ENCODE measurements around the gene PRTN3.
A peak's percentile ranks its signal among the peaks of the same experiment; 100 is the strongest.

Gene PRTN3

DNA sequence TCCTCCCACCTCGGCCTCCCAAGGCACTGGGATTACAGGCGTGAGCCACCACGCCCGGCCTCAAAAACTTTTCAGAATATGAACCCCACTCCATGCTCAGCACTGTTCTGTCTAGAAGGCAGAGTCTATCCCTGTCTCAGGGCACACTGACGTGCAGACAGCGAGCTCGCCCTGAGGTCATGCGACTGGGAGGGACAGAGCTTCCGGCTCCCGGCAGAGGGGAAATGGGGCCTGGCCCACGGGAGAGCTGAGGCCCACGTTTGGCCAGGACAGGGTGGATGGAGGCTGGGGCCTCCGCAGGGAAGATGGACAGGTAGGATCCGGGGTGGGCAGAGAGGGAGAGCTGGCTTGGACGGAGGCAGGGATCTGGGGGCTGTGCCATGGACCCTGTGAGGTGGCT lies 15.9 kb upstream of the PRTN3 start:
- Histone ChIP-seq H3K27ac (ENCODE audit: poor library complexity, severe bottlenecking) (no peak overlapping the region), H3K4me1 (ENCODE audit: insufficient read depth, poor library complexity, severe bottlenecking) (no peaks in the 10 kb centered on the region), H3K36me3 (ENCODE audit: low read depth) (no peaks in the 10 kb centered on the region), H3K9me3 (ENCODE audit: severe bottlenecking) (no peaks in the 10 kb centered on the region), H3K4me3 (ENCODE audit: severe bottlenecking) (no peak overlapping the region), H3K27me3 (ENCODE audit: insufficient read depth, poor library complexity, severe bottlenecking) (peaks cover 9% of the 10 kb centered on the region)
- ATAC-seq (ENCODE audit: low read depth) (no peak; the same call in 2 of the 3 replicates), DNase-seq (ENCODE audit: low spot score) (no peak)
- TF ChIP-seq, protein P1, sequence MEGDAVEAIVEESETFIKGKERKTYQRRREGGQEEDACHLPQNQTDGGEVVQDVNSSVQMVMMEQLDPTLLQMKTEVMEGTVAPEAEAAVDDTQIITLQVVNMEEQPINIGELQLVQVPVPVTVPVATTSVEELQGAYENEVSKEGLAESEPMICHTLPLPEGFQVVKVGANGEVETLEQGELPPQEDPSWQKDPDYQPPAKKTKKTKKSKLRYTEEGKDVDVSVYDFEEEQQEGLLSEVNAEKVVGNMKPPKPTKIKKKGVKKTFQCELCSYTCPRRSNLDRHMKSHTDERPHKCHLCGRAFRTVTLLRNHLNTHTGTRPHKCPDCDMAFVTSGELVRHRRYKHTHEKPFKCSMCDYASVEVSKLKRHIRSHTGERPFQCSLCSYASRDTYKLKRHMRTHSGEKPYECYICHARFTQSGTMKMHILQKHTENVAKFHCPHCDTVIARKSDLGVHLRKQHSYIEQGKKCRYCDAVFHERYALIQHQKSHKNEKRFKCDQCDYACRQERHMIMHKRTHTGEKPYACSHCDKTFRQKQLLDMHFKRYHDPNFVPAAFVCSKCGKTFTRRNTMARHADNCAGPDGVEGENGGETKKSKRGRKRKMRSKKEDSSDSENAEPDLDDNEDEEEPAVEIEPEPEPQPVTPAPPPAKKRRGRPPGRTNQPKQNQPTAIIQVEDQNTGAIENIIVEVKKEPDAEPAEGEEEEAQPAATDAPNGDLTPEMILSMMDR (IDR thresholded peaks at IDR 0.05; ENCODE audit: poor library complexity, severe bottlenecking): no peak

DNA sequence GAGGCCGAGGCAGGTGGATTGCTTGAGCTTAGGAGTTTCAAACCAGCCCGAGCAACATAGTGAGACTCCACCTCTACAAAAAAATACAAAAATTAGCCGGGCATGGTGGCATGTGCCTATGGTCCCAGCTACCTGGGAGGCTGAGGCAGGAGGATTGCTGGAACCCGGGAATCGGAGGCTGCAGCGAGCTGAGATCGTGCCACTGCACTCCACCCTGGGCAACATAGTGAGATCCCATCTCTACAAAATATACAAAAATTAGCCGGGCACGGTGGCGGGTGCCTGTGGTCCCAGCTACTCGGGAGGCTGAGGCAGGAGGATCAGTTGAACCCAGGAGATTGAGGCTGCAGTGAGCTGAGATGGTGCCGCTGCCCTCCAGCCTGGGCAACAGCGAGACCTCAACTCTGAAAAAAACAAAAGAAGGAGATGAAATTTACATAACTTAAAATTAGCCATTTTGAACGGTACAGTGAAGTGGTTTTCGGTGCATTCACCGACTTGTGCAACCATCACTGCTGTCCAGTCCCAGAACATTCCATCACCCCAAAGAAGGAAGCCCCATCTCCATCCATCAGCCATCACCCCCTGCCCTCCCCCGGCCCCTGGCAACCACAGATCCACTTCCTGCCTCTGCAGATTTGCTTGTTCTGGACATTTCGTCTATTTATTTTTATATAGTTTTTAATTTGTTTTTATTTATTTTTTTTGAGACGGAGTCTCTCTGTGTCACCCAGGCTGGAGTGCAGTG lies 14.7 kb upstream of the PRTN3 start:
- Histone ChIP-seq H3K9me3 (ENCODE audit: severe bottlenecking) (no peaks in the 10 kb centered on the region), H3K4me3 (ENCODE audit: severe bottlenecking) (no peak overlapping the region), H3K36me3 (ENCODE audit: low read depth) (no peaks in the 10 kb centered on the region), H3K4me1 (ENCODE audit: insufficient read depth, poor library complexity, severe bottlenecking) (no peaks in the 10 kb centered on the region), H3K27me3 (ENCODE audit: insufficient read depth, poor library complexity, severe bottlenecking) (peaks cover 9% of the 10 kb centered on the region), H3K27ac (ENCODE audit: poor library complexity, severe bottlenecking) (no peak overlapping the region)
- TF ChIP-seq, protein P1 (IDR thresholded peaks at IDR 0.05; ENCODE audit: poor library complexity, severe bottlenecking): no peak
- DNase-seq (ENCODE audit: low spot score) (no peak), ATAC-seq (ENCODE audit: low read depth) (no peak)

DNA sequence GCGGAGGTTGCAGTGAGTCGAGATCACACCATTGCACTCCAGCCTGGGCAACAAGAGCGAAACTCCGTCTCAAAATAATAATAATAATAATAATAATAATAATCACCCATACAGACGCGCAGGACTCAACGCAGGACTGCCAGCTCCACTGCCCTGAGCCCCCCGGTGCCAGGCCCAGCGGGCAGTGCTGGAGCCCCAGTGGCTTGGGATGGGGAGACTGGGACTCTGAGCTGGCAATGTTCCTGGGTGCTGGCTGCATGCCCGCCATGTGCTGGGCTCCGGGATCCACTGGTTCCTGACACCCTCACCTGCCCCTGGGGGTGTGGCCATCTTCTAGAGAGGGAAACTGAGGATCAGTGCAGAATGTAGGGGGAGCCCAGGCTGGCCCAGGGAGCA lies 13.5 kb upstream of the PRTN3 start:
- TF ChIP-seq, protein P1 (IDR thresholded peaks at IDR 0.05; ENCODE audit: poor library complexity, severe bottlenecking): no peak
- Histone ChIP-seq H3K4me3 (ENCODE audit: severe bottlenecking) (no peak overlapping the region), H3K27ac (ENCODE audit: poor library complexity, severe bottlenecking) (no peak overlapping the region), H3K4me1 (ENCODE audit: insufficient read depth, poor library complexity, severe bottlenecking) (no peaks in the 10 kb centered on the region), H3K9me3 (ENCODE audit: severe bottlenecking) (no peaks in the 10 kb centered on the region), H3K27me3 (ENCODE audit: insufficient read depth, poor library complexity, severe bottlenecking) (peaks cover 6% of the 10 kb centered on the region), H3K36me3 (ENCODE audit: low read depth) (no peaks in the 10 kb centered on the region)
- ATAC-seq (ENCODE audit: low read depth): no peak
- DNase-seq (ENCODE audit: low spot score): no peak

DNA sequence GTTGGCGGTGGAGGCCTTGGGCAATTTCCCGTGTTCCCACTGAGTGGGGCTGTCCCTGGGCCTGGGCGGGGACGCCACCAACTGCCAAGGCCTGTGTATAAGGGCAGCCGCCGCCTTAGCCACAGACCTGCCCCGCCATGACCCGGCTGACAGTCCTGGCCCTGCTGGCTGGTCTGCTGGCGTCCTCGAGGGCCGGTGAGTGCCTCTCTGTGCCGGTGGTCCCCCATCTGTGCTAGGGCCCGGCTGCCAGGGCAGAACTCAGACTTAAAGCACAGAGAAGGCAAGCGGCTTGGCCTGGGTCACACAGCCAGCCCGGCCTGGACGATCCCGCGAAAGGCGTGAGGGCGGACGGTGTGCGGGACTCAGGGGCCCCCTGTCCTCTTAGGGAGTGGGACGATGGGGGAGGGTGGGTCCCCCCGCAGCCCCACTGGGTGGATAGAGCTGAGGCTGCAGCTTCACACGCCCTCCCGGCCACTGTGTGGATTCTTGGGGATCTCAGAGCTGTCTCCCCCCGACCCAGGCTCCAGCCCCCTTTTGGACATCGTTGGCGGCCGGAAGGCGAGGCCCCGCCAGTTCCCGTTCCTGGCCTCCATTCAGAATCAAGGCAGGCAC lies 13.0 kb upstream of the PRTN3 start, which contains the start of gene AZU1:
TSS of gene AZU1 (plus strand) at position 128 of the 612 bp plus-strand sequence. CDS start at position 138, 10 bp downstream.
- Histone ChIP-seq H3K4me1 (ENCODE audit: insufficient read depth, poor library complexity, severe bottlenecking) (no peaks in the 10 kb centered on the region), H3K27ac (ENCODE audit: poor library complexity, severe bottlenecking) (no peak within 1 kb of the TSS), H3K4me3 (ENCODE audit: severe bottlenecking) (no peak within 1 kb of the TSS), H3K9me3 (ENCODE audit: severe bottlenecking) (no peaks in the 10 kb centered on the region), H3K36me3 (ENCODE audit: low read depth) (no peaks in the 10 kb centered on the region), H3K27me3 (ENCODE audit: insufficient read depth, poor library complexity, severe bottlenecking) (peaks cover 3% of the 10 kb centered on the region)
- ATAC-seq (ENCODE audit: low read depth) (no peak), DNase-seq (ENCODE audit: low spot score) (peak; percentile 61)
- TF ChIP-seq, protein P1 (IDR thresholded peaks at IDR 0.05; ENCODE audit: poor library complexity, severe bottlenecking): no peak

Measured in RWPE2 (cell line).